Measurements from ENCODE around the gene ARHGAP1.

ARHGAP1 gene

DNA sequence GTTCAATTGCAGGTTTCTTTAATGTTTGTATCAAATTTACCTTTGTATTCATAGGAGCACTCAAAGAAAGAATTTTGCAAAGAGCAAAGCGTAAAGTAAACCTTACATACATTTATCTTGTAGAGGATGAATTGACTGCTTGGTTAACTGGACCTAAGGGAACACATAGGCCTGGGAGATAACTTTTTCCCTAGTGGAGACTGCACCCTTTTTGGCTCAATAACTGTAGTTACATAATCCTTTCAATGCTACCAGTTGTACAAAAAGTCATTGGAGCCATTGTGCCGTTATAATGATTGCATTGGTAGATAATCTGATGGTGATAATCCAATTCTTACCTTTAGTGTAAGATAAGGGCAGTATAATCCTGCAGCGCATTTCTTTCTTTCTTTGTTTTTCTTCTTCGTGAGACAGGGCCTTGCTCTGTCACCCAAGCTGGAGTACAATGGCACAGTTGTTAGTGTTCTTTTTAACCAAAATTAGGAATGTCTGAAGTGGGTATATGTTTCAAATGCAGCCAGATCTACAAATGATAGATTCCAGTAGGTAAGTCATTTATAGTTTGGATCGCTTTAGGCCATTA is 64.8 kb downstream of the ARHGAP1 start:
- no peak for DNase-seq

GRCh38 chr11:46633291-46634217 is 66.9 kb downstream of the ARHGAP1 start:
- no peak for DNase-seq

DNA sequence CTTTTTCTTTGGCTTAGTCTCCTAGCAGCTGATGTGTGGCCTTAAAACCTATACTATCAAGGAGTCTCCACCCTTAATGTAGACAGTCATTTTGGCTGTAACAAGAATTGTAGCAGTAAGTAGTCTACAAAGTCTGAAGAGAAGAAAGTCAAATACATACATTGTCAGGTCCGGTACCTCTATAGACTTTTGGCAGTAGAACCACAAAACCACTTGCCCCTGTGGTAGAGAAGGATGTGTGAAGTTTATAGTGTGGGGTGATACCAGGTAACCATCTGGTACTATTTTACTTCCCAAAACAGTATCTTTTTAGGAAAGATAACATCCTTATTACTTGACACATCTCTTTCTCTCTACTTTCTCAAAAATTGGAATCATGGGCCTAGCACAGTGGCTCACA is 67.9 kb downstream of the ARHGAP1 start:
- no peak for DNase-seq

GRCh38 chr11:46631676-46632075 is 68.7 kb downstream of the ARHGAP1 start:
- DNase-seq, result no peak

- no peak for DNase-seq
These were observed 70.2 kb downstream of the ARHGAP1 start for GRCh38 chr11:46630237-46630636.

DNA sequence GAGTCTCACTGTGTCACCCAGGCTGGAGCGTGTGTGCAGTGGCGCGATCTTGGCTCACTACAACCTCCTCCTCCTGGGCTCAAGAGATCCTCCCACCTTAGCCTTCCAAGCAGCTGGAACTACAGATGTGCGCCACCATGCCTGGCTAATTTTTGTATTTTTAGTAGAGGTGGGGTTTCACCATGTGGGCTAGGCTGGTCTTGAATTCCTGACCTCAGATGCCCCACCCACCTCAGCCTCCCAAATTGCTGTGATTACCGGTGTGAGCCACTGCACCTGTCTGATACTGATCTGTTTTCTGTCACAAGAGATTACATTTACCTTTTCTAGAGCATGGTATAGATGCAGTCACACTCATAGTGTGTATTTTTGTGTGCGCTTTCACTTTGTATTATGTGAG is 71.5 kb downstream of the ARHGAP1 start:
- DNase-seq, result no peak

All from NCI-H774 (cell line).